Stimulated activated CD8-positive, alpha-beta memory T cell treated with anti-CD3 and anti-CD28 coated beads, Interleukin-4, amount 100 ng/mL, for 4 hours (primary cell): ENCODE data around the gene TOP2B.

Experiments
- DNase-seq, 2 donors: peaks; one replicate each; pipeline ENCODE4 v3.0.0-alpha.2; 2020; ENCODE audit warnings: low read depth in 2 of 2, low spot score in 1 of 2

The TOP2B gene

GRCh38 chr3:25673738-25674298 lies 9.1 kb upstream of the TOP2B start:
- DNase-seq, result no peak

DNA sequence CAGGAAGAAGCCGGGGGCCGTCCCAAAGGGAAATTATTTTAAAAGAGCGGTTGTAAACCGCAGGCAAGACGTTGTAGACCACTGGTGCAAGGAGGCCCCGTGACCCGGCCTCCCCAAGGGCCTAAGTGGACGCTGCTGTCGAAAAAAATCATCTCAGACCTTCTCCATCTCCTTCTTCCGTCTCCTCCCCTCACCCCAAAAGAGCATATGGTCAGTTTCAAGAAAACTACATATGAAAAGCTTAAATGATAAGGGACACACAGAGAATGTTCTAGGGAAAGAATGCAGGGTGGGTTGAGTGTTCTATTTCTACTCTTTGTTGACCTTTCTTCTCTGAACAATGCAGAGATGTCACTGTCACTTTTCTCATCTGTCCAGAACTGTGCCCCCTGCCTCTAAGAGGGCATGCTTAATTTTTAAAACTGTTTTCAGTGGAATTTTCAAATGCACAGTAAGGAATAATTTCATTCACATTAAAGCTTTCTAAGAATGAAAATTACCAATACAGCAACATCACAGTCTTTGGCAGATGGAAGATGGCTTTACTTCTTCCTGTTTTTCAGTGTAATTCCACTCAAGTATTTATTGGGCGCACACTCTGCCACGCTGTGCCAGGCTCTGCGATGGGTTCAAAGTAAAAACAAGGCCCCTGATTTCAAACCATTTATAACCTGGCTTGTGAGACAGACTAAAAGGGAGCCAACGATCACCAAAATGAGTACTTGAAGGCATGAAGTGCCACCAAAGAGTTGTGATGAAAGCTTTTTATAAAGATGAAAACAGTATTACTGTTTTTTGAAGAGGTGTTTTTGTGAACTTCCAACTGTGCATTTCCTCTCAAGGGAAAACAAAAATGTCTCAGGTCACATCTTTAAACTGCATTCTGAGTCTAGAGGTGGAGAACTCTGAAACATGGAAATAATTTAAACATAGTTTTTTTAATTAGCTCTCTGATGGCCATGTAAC lies 891 bp upstream of the TOP2B start:
- no peak for DNase-seq

DNA sequence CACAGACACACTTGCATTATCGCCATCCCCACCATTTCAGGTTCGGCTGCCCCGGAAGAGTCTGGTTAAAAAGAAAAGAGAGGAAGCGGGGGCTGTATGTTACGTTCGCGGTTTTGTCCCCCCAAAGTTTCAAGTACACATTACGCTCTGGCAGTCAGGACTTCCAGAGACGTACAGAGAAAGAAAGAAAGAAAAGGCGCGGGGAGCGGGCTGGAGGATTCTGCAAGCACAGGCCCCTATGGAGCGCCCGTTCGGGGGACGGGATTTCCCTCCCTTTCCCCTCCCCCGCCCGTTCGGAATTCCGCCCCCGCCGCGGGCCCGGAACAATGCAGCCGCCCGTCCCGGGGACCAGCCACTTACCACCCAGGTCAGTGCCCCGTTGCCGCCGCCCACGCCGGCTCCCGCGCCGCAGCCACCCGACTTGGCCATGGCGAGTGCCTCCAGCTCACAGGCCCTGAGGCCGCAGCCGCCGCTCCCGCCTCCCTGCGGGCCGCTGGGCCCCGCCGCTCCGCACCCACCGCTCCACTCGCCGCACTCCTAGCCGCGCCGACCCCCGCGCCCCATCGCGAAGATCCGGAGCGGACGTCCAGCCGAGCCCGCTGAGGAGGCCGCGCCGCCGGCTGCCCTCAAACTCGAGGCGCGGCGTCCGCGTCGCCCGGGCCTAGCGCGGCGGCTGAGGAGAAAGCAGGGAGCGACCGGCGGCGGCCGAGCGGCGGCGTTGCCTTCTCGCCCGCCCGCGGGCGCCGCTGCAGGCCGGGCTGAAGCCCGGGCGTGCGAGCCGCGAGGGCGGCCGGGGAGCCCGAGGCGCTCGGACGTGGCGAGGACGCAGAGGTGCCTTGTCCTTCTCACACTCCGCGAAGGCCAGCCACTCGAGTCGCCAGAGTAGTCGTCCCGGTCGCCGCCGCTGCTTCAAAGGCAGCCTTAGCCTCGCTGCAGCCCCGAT lies 567 bp downstream of the TOP2B start:
- peak; percentile 33 to 51 for DNase-seq

DNA sequence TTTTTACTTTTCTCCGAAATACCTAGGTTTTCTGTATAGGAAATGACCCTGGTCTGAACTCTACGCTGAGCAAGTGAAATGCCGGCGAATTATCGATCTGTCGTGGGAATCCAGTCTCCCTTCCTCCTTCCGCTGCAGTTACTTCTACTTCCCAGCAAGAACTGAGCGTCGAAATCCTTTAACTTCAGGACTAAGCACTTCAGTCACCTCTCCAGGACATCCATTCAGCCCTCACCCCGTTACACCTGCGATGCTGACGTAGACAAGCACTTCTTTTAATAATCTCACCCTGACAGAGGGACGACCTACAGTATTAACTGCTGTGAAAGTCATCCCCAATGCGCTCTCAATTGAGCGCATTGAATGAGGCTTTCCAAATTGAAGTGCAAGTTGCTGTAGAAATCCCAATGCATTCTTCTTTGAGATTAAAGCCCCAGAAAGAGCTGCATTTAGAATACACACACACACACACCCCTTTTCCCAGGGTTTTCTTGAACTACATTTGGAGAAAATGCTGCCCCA lies 1.3 kb downstream of the TOP2B start:
- DNase-seq, result no peak

GRCh38 chr3:25662736-25663320 lies 1.9 kb downstream of the TOP2B start:
- no peak for DNase-seq

- DNase-seq, result no peak
Observed at GRCh38 chr3:25661694-25662437, 2.8 kb downstream of the TOP2B start.

- DNase-seq, result no peak
Observed at GRCh38 chr3:25658836-25659235, 5.9 kb downstream of the TOP2B start.

DNA sequence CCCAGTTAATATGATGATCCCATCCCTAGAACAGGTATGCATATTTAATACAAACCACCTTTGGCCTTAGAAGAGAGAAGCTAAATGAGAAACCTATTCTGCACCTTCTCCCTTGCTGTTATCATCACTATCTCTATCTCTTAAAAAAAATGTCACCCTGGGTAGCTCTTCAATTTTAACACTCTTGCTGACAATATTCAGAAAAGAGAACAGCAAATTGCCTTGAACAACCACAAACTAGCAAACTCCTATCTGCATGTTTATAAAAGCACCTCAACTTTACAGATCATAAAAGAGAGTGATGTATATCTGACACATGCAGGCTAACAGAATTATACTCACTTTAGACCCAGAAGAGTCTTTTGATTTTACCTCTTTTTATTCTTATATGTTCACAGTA lies 7.4 kb downstream of the TOP2B start:
- DNase-seq, result no peak

GRCh38 chr3:25655659-25656058 lies 9.0 kb downstream of the TOP2B start:
- DNase-seq, result no peak

DNA sequence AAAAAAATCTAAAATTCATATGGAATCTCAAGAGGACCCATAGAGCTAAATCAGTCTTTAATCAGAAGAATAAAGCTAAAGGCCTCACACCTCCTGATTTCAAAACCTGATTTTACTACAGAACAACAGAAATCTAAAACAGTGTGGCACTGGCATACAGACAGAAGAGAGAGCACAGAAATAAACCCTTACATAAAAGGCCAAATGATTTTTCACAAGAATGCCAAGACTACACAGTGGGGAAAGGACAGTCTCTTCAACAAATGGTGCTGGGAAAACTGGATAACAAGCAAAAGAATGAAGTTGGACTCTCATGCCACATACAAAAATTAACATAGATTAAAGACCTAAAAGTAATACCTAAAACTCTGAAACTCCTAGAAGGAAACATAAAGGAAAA lies 10.1 kb downstream of the TOP2B start:
- no peak for DNase-seq

- no peak for DNase-seq
Observed at GRCh38 chr3:25653322-25653721, 11.4 kb downstream of the TOP2B start.

GRCh38 chr3:25652921-25653320 lies 11.8 kb downstream of the TOP2B start:
- DNase-seq, result no peak

- no peak for DNase-seq
Observed at GRCh38 chr3:25648925-25649830, 15.5 kb downstream of the TOP2B start.

- peak; percentile 42 to 87 for DNase-seq
Observed at GRCh38 chr3:25648107-25648535, 16.6 kb downstream of the TOP2B start.

DNA sequence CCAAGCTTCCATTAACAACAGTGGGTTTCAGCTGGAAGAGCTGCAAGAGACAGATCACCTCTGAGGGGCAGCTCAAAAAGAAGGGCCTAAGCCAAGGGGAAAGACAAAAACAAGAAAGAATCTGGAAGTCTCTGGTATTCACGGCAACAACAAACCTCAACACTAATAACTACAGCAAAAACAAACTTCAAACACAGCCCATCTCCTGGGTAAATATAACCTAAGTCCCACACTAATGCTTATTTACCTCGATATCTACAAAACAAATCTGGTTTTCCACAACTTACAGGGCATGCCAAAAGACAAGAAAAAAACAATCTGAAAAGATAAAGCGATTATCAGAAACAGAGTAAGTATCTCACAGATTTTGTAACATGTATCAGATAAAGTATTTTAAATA lies 29.7 kb downstream of the TOP2B start:
- no peak for DNase-seq

- DNase-seq, result no peak
Observed at GRCh38 chr3:25633919-25634318, 30.8 kb downstream of the TOP2B start.

GRCh38 chr3:25631989-25632388 lies 32.7 kb downstream of the TOP2B start:
- no peak for DNase-seq

DNA sequence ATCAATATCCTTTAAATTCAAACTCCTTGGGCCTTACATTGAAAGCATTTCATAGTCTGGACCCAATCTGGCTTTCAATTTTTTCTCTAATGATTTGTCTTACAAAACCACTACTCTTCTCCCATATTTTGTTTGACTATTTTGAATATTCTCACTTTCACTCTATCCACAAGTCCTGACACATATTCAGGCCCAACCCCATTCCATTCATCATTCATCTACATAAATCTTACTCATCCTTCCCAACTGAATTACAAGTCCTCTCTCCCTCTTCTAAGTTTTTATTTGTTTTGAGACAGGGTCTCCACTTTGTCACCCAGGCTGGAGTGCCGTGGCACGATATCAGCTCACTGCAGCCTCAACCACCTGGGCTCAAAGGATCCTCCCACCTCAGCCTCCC lies 43.6 kb downstream of the TOP2B start:
- DNase-seq, result no peak

DNA sequence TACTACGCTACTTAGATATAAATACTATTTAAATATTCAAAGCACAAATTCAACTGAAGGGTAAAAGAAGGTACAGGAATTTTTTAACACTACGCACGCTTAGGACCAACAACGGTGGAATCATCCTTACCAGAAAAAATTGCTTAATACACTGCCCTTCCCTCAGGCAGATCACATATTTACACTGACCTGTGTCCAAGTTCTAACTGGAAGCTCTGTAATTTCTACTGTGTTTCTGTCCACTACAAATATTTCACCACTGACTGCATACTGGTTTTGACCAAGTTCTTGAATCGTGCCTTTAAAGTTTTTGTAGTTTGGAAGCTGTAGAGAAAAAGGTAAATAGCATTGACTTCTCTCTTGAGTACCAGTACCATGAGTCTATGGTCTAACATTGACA lies 44.2 kb downstream of the TOP2B start:
- DNase-seq, result no peak
